GM13976 (cell line): ENCODE measurements around the gene C16orf89.

Experiments
- DNase-seq: peaks from one replicate; pipeline ENCODE4 v3.0.0; 2012; ENCODE audit warnings: low spot score
- CTCF ChIP-seq: IDR thresholded peaks from 2 replicates; pipeline ENCODE4 v1.5.1; 2012; ENCODE audit warnings: borderline replicate concordance, mild to moderate bottlenecking; ENCODE audit not compliant: insufficient read depth; ENCODE audit errors: extremely low read depth, missing control alignments, control extremely low read depth
- in situ Hi-C: fragments of 300-500 bp; cut with MboI; formaldehyde crosslinking; loops from one replicate; pipeline ENCODE4 v1.12.0; 2022; ENCODE audit warnings: low sequenced_read_pairs, mixed read lengths, inconsistent platforms; ENCODE audit not compliant: unreplicated experiment

The C16orf89 gene

GRCh38 chr16:5003828-5004227 is 61.9 kb downstream of the C16orf89 start:
- no peak for TF ChIP-seq CTCF
- in situ Hi-C loops: no loop called here
- no peak for DNase-seq

- no peak for TF ChIP-seq CTCF
- DNase-seq: no peak
- in situ Hi-C loops: no loop called here
Measured at GRCh38 chr16:5003211-5003610, 62.5 kb downstream of the C16orf89 start.

GRCh38 chr16:5002699-5003143 is 63.0 kb downstream of the C16orf89 start:
- in situ Hi-C loops: no loop called here
- DNase-seq: no peak

GRCh38 chr16:5001986-5002385 is 63.8 kb downstream of the C16orf89 start:
- in situ Hi-C loops: no loop called here
- no peak for TF ChIP-seq CTCF
- DNase-seq: no peak

More at GRCh38 chr16:5002699-5003143, 63.0 kb downstream of the C16orf89 start:
- no peak for TF ChIP-seq CTCF

GRCh38 chr16:5001571-5001970 is 64.2 kb downstream of the C16orf89 start:
- in situ Hi-C loops: no loop called here
- no peak for DNase-seq

GRCh38 chr16:5000573-5001001 is 65.2 kb downstream of the C16orf89 start:
- in situ Hi-C loops: no loop called here
- no peak for TF ChIP-seq CTCF
- no peak for DNase-seq

More at GRCh38 chr16:5001571-5001970, 64.2 kb downstream of the C16orf89 start:
- TF ChIP-seq CTCF: no peak

- no peak for DNase-seq
- in situ Hi-C loops: no loop called here
- no peak for TF ChIP-seq CTCF
Measured at GRCh38 chr16:4994719-4995434, 70.9 kb downstream of the C16orf89 start.
